GM21529 (cell line): ENCODE results near the gene CRTC1.
"Not testable (repeated sequence)": the region's sequence is repeated elsewhere in the genome, so short reads cannot be mapped to it uniquely, and the experiment has no call there.

Experiments used
- ATAC-seq: cut with Tn5 transposase; IDR thresholded peaks from one replicate; pipeline ENCODE4 v1.9.1; 2021; ENCODE audit not compliant: unreplicated experiment

Gene CRTC1

GRCh38 chr19:18725841-18726770 lies 42.6 kb downstream of the CRTC1 start:
- ATAC-seq = no peak

GRCh38 chr19:18726846-18727245 lies 43.4 kb downstream of the CRTC1 start:
- ATAC-seq = no peak

- ATAC-seq = not testable (repeated sequence)
Measured at GRCh38 chr19:18727602-18728001, 44.1 kb downstream of the CRTC1 start.

- ATAC-seq = no peak
Measured at GRCh38 chr19:18729933-18730530, 46.6 kb downstream of the CRTC1 start.

- ATAC-seq = no peak
Measured at GRCh38 chr19:18730885-18731513, 47.5 kb downstream of the CRTC1 start.

GRCh38 chr19:18731562-18732008 lies 48.1 kb downstream of the CRTC1 start:
- no peak for ATAC-seq

GRCh38 chr19:18733196-18733647 lies 49.7 kb downstream of the CRTC1 start:
- ATAC-seq = no peak

- not testable (repeated sequence) for ATAC-seq
Measured at GRCh38 chr19:18733762-18734332, 50.4 kb downstream of the CRTC1 start.

GRCh38 chr19:18735324-18735723 lies 51.8 kb downstream of the CRTC1 start:
- ATAC-seq = no peak

- no peak for ATAC-seq
Measured at GRCh38 chr19:18735752-18736151, 52.3 kb downstream of the CRTC1 start.

GRCh38 chr19:18736415-18737336 lies 53.2 kb downstream of the CRTC1 start:
- no peak for ATAC-seq

GRCh38 chr19:18737337-18737953 lies 54.0 kb downstream of the CRTC1 start:
- no peak for ATAC-seq

- ATAC-seq = no peak
Measured at GRCh38 chr19:18737954-18738351, 54.5 kb downstream of the CRTC1 start.

- ATAC-seq = no peak
Measured at GRCh38 chr19:18738961-18739690, 55.6 kb downstream of the CRTC1 start.

GRCh38 chr19:18741124-18742121 lies 57.9 kb downstream of the CRTC1 start:
- ATAC-seq = no peak

GRCh38 chr19:18742324-18742723 lies 58.8 kb downstream of the CRTC1 start:
- no peak for ATAC-seq

GRCh38 chr19:18742838-18743783 lies 59.6 kb downstream of the CRTC1 start:
- no peak for ATAC-seq
